Stomach (tissue), 4 donors: ENCODE measurements around the gene RPS27A.

Source experiments
- CTCF ChIP-seq, 7 experiments: fragments of 450-650 bp in 4 of 7; fragments of 200-600 bp in 3 of 7; sonication (generic) in 3 of 7; IDR thresholded peaks; one replicate each; pipeline ENCODE4 v1.5.1; 2016 to 2019; ENCODE audit warnings: antibody characterized with exemption in 7 of 7, control low read depth in 2 of 7, mild to moderate bottlenecking in 1 of 7
- POLR2AphosphoS5 ChIP-seq, 3 donors: sonication (generic); formaldehyde crosslinking; IDR thresholded peaks; one replicate each; pipeline ENCODE4 v1.6.1; 2016; ENCODE audit warnings: antibody characterized with exemption in 3 of 3

DNA sequence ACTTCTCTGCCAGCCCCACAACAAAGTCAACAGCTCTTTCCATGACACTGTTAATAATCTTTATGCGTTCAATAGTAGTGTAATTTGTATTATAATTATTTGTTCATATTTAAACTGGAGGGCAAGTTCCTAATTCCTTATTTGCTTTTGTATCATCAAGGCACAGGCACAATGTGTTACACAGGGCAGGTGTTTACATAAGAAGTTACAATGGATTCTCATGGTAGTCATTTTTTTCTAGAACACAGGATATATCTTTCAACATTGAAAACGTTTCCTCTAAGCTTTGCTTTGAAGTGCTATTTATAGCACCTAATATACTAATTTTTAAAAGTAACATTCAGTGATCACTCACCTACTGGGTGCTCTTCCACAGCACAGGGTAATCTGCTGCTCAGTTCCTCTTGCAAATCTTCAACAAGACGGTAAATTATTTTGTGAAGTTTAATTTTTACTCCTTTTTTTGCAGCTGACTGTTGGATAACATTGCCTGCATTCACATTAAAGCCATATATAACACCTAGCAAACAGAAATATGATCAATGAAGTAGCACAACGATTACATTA is 7.3 kb downstream of the RPS27A start:
- TF ChIP-seq POLR2AphosphoS5 (IDR thresholded peaks at IDR 0.05) (no peak), CTCF (IDR thresholded peaks at IDR 0.05) (no peak)
